H1 (cell line): ENCODE measurements around the gene GRIA4. TPM values are rescaled to one million over a fixed set of nuclear protein-coding genes. Genes with fewer than 3 reads are reported as not detected.

Source experiments
- CEBPB ChIP-seq: IDR thresholded peaks from 2 replicates; pipeline ENCODE4 v1.6.1; 2012; ENCODE audit warnings: low read depth, low read length
- EGR1 ChIP-seq: IDR thresholded peaks from 2 replicates; pipeline ENCODE4 v1.6.1; 2011; ENCODE audit warnings: low read depth, low read length, borderline replicate concordance
- JUN ChIP-seq: IDR thresholded peaks from 2 replicates; pipeline ENCODE4 v1.6.1; 2011; ENCODE audit warnings: low read depth, mild to moderate bottlenecking, improper control_type of control experiment, low read length
- JUND ChIP-seq: IDR thresholded peaks from 2 replicates; pipeline ENCODE4 v1.6.1; 2011; ENCODE audit warnings: mild to moderate bottlenecking, improper control_type of control experiment, low read length
- KDM1A ChIP-seq: fragments of 200-600, 300-600 bp; sonication (generic); IDR thresholded peaks from 2 replicates; pipeline ENCODE4 v1.7.1; 2016; ENCODE audit warnings: mild to moderate bottlenecking, low read length, borderline replicate concordance
- POU5F1 ChIP-seq: IDR thresholded peaks from 2 replicates; pipeline ENCODE4 v1.6.1; 2011; ENCODE audit warnings: low read depth, mild to moderate bottlenecking, low read length, moderate library complexity
- SUZ12 ChIP-seq: fragments of 200-600 bp; sonication (generic); IDR thresholded peaks from 2 replicates; pipeline ENCODE4 v1.6.1; 2012; ENCODE audit warnings: mild to moderate bottlenecking, inconsistent platforms, low read length, moderate library complexity, mixed read lengths
- TCF12 ChIP-seq: IDR thresholded peaks from 2 replicates; pipeline ENCODE4 v1.6.1; 2011; ENCODE audit warnings: low read depth, mild to moderate bottlenecking, low read length
- polyA plus RNA-seq, 7 experiments: library from polyadenylated mRNA; depleted of rRNA in 3 of 7; stranded (reverse) in 5 of 7; unstranded in 2 of 7; fragments of >200 nt in 5 of 7; fragments of 200-250 nt in 2 of 7; gene quantifications; 1 replicate in 5 of 7; 2 replicates in 1 of 7; 4 replicates in 1 of 7; pipeline versions ENCODE4 v1.2.1 to v1.2.3, GENCODE V29; 2011 to 2013; ENCODE audit warnings: missing spikeins in 2 of 7, mixed read lengths in 2 of 7
- small RNA-seq: library from polyadenylated mRNA; stranded (forward); fragments of <200 nt; extraction: miRNeasy Mini kit (QIAGEN cat#:217004); gene quantifications from one replicate; pipeline ENCODE3, GENCODE V24; 2013; ENCODE audit not compliant: insufficient read depth
- total RNA-seq: library from RNA; stranded (reverse); fragmentation: NEBNext Ultra II Directional; extraction: Animal tissue kit (Norgen Biotek cat#: 25700); gene quantifications from 2 replicates; pipeline ENCODE4 v1.2.1, GENCODE V29; 2021
- TF ChIP-seq, protein P1 (sequence below): IDR thresholded peaks from 2 replicates; pipeline ENCODE4 v1.6.1; 2011; ENCODE audit warnings: low read depth, mild to moderate bottlenecking, low read length; ENCODE audit not compliant: insufficient read depth

The GRIA4 gene
- total and polyA plus RNA-seq, 2 of the 8 experiments (the other 6 are each of a cell fraction or from before 2014, with no cell fraction given): 12.5 to 21.8 TPM

DNA sequence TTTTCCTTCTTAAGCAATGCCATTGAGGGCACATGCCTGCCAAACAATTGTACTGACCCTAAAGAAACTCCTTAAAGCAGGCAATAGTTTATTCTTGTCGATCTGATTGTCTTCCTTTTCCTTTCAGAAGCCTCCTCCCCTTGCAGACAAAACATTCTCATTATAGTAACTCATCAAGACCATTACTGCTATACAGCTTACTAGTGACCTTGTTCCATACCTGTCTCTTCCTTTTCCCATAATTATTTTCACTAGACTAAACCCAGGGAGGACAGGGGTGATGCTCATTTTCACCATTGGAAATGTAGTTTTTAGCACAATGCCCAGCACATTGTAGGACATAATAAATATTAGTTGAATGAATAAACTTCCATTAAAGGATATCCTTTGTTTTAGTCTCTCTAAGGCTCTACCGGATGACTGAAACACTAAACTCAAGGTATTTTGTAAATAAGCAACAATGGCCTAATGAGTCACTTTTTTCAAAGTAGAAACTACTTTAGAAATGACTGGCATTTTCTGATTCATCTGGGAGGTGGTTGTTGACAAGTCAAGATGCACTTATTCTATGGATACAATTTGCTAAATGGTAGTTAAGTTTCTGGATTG is 421.4 kb downstream of the GRIA4 start (continued):
- no peak for TF ChIP-seq KDM1A
- no peak for TF ChIP-seq JUND
- no peak for TF ChIP-seq SUZ12
- no peak for TF ChIP-seq POU5F1
- TF ChIP-seq CEBPB: no peak
- no peak for TF ChIP-seq EGR1
- no peak for TF ChIP-seq TCF12
- TF ChIP-seq, protein P1, sequence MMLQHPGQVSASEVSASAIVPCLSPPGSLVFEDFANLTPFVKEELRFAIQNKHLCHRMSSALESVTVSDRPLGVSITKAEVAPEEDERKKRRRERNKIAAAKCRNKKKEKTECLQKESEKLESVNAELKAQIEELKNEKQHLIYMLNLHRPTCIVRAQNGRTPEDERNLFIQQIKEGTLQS: no peak
- TF ChIP-seq JUN: no peak

Small RNA genes within 50 kb of the gene (small RNA-seq; reads per million reads assigned to genes)
- gene RNU4-55P (not detected), gene RNU6-277P (not detected)
